ENCODE measurements around the gene CIC. TPM values are rescaled to one million over a fixed set of nuclear protein-coding genes. Genes with fewer than 3 reads are reported as not detected.

CIC gene
- total RNA-seq, 4 donors from 2014 or later, result 25.1 to 54.9 (median 27.9) TPM

DNA sequence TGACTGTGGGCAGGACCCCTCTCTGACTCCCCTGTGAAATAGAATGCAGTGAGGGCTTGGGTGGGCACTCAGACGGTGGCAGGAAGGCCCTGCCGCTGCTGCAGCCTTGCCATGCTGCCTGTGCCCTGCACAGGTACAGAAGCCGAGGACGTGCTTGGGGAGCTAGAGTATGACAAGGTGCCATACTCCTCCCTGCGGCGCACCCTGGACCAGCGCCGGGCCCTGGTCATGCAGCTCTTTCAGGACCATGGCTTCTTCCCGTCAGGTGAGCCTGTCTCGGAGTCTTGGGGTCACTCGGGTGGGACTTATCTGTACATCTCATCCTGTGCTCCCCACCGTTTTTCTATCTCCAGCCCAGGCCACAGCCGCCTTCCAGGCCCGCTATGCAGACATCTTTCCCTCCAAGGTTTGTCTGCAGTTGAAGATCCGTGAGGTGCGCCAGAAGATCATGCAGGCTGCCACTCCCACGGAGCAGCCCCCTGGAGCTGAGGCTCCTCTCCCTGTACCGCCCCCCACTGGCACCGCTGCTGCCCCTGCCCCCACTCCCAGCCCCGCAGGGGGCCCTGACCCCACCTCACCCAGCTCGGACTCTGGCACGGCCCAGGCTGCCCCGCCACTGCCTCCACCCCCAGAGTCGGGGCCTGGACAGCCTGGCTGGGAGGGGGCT, 25.6 kb downstream of the CIC start:
- intact Hi-C loops (cut with DNase I), result loop anchor here (10.0 kb wide), 1 partner anchor 50 kb away; the partner anchor contains the start of gene GSK3A
- Histone ChIP-seq H3K4me3 (no peak overlapping the region), H3K27me3 (no peaks in the 10 kb centered on the region), H3K4me1 (peaks cover 0 to 26% (median 6%) of the 10 kb centered on the region in 3 donors), H3K9me3 (no peaks in the 10 kb centered on the region), H3K36me3 (peaks cover 46 to 72% (median 46%) of the 10 kb centered on the region in 3 donors), H3K27ac (no peak overlapping the region)
- TF ChIP-seq CTCF (IDR thresholded peaks at IDR 0.05) (no peak), POLR2A (IDR thresholded peaks at IDR 0.05) (no peak)
- WGBS, 2 donors, result 84 to 90% methylated on average over 10 to 18 of the region's 24 CpGs
- DNase-seq, result no peak

- TF ChIP-seq CTCF (IDR thresholded peaks at IDR 0.05), result no peak
- TF ChIP-seq POLR2A (IDR thresholded peaks at IDR 0.05), result no peak
- Histone ChIP-seq H3K4me1 (peaks cover 0 to 24% (median 6%) of the 10 kb centered on the region in 3 donors), H3K27ac (no peak overlapping the region), H3K4me3 (no peak overlapping the region), H3K27me3 (no peaks in the 10 kb centered on the region), H3K9me3 (no peaks in the 10 kb centered on the region), H3K36me3 (peaks cover 38 to 64% (median 40%) of the 10 kb centered on the region in 3 donors)
- no peak for DNase-seq
- intact Hi-C loops (cut with DNase I), result loop anchor here (10.0 kb wide), 1 partner anchor 51 kb away; the partner anchor contains the start of gene GSK3A
- 65% methylated on average over 5 of the region's 5 CpGs; no CpG with 5 or more reads in 1 of the 2 donors for WGBS, 2 donors
These were observed 26.3 kb downstream of the CIC start for GRCh38 chr19:42295342-42295741.

GRCh38 chr19:42295831-42296525, 26.9 kb downstream of the CIC start:
- intact Hi-C loops (cut with DNase I), result loop anchor here (10.0 kb wide), 1 partner anchor 51 kb away; the partner anchor contains the start of gene GSK3A
- WGBS, 2 donors, result 100% methylated on average over 1 to 2 of the region's 6 CpGs
- no peak overlapping the region for H3K27ac ChIP-seq
- H3K36me3 ChIP-seq, result peaks cover 32 to 58% (median 33%) of the 10 kb centered on the region in 3 donors
- H3K4me1 ChIP-seq, result peaks cover 0 to 22% (median 6%) of the 10 kb centered on the region in 3 donors
- no peak for TF ChIP-seq POLR2A (IDR thresholded peaks at IDR 0.05)
- peak; percentile 88 to 97 (median 93) for TF ChIP-seq CTCF (IDR thresholded peaks at IDR 0.05)
- no peaks in the 10 kb centered on the region for H3K27me3 ChIP-seq
- DNase-seq, result no peak
- H3K9me3 ChIP-seq, result no peaks in the 10 kb centered on the region
- no peak overlapping the region for H3K4me3 ChIP-seq

GRCh38 chr19:42297039-42297438, 28.0 kb downstream of the CIC start:
- peaks cover 0 to 20% (median 2%) of the 10 kb centered on the region in 3 donors for H3K4me1 ChIP-seq
- DNase-seq, result no peak
- H3K9me3 ChIP-seq, result no peaks in the 10 kb centered on the region
- H3K27ac ChIP-seq, result no peak overlapping the region
- intact Hi-C loops (cut with DNase I), result loop anchor here (10.0 kb wide), 1 partner anchor 52 kb away; the partner anchor contains the start of gene GSK3A
- no peaks in the 10 kb centered on the region for H3K27me3 ChIP-seq
- 85 to 88% methylated on average over 6 to 15 of the region's 15 CpGs for WGBS, 2 donors
- TF ChIP-seq POLR2A (IDR thresholded peaks at IDR 0.05) (no peak), CTCF (IDR thresholded peaks at IDR 0.05) (no peak)
- H3K4me3 ChIP-seq, result no peak overlapping the region
- peaks cover 25 to 47% (median 28%) of the 10 kb centered on the region in 3 donors for H3K36me3 ChIP-seq

All from esophagus squamous epithelium (tissue), 5 donors.